ENCODE results near the gene ZMIZ1. TPM values are rescaled to one million over a fixed set of nuclear protein-coding genes. Genes with fewer than 3 reads are reported as not detected.

ZMIZ1 gene
- total and polyA plus RNA-seq, 4 donors = 3.9 to 19.1 (median 9.8) TPM

GRCh38 chr10:79168210-79168609 is 99.4 kb downstream of the ZMIZ1 start:
- H3K9ac ChIP-seq (ENCODE audit: low read depth in 1 of 2, low read length in 2 of 2) = no peak overlapping the region
- TF ChIP-seq RXRA (IDR thresholded peaks at IDR 0.05) = no peak
- TF ChIP-seq FOXA2 (IDR thresholded peaks at IDR 0.05) = no peak
- TF ChIP-seq TAF1 (conservative IDR thresholded peaks at IDR 0.05) = no peak
- TF ChIP-seq, protein P1, sequence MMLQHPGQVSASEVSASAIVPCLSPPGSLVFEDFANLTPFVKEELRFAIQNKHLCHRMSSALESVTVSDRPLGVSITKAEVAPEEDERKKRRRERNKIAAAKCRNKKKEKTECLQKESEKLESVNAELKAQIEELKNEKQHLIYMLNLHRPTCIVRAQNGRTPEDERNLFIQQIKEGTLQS (IDR thresholded peaks at IDR 0.05) = no peak
- no peak for TF ChIP-seq HNF4A (conservative IDR thresholded peaks at IDR 0.05)
- H3K27me3 ChIP-seq (ENCODE audit: control insufficient read depth in 4 of 4, insufficient read depth in 4 of 4, low read length in 3 of 4) = no peaks in the 10 kb centered on the region
- H3K9me3 ChIP-seq (ENCODE audit: control insufficient read depth in 4 of 4, low read length in 3 of 4) = no peaks in the 10 kb centered on the region
- no peak for DNase-seq (ENCODE audit: low spot score)
- H3K27ac ChIP-seq (ENCODE audit: low read depth in 1 of 2, low read length in 2 of 2) = no peak overlapping the region
- no peaks in the 10 kb centered on the region for H3K4me1 ChIP-seq (ENCODE audit: control insufficient read depth in 4 of 4, insufficient read depth in 4 of 4, low read length in 3 of 4)
- WGBS = 96% methylated on average over 5 of the region's 5 CpGs
- H3K4me3 ChIP-seq (ENCODE audit: low read depth in 1 of 3, low read length in 3 of 3) = no peak overlapping the region
- H3K36me3 ChIP-seq (ENCODE audit: control insufficient read depth in 4 of 4, insufficient read depth in 3 of 4, low read depth in 1 of 4, low read length in 3 of 4) = peaks cover 0 to 19% (median 4%) of the 10 kb centered on the region in 4 donors

DNA sequence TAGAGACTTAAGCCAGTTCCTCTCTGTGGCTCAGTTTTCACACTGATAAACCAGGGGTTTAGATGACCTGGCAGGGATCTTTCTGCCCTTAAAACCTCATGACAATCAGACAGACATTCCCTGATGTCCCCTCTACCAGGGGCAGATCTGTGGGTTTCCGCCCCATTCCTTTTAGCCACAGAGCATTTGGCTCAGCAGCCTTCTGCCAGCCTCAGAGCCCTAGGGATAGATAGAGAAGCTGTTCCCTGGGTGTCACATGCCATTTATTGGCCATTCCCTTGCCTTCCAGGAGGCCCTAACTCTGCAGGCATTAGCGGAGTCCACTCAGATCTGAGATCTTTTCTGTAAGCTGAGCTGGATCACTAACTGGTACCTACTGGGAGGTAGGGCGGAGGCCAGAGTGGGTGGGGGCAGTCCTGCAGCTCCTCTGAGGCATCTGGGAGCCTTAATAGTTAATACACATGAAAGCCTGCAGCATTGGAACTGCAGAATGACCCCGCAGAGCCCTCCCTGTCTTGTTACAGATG is 101.5 kb downstream of the ZMIZ1 start:
- Histone ChIP-seq H3K27me3 (ENCODE audit: control insufficient read depth in 4 of 4, insufficient read depth in 4 of 4, low read length in 3 of 4) (no peaks in the 10 kb centered on the region), H3K4me1 (ENCODE audit: control insufficient read depth in 4 of 4, insufficient read depth in 4 of 4, low read length in 3 of 4) (no peaks in the 10 kb centered on the region), H3K36me3 (ENCODE audit: control insufficient read depth in 4 of 4, insufficient read depth in 3 of 4, low read depth in 1 of 4, low read length in 3 of 4) (peaks cover 0 to 19% (median 2%) of the 10 kb centered on the region in 4 donors), H3K4me3 (ENCODE audit: low read depth in 1 of 3, low read length in 3 of 3) (no peak overlapping the region), H3K9me3 (ENCODE audit: control insufficient read depth in 4 of 4, low read length in 3 of 4) (no peaks in the 10 kb centered on the region), H3K9ac (ENCODE audit: low read depth in 1 of 2, low read length in 2 of 2) (no peak overlapping the region), H3K27ac (ENCODE audit: low read depth in 1 of 2, low read length in 2 of 2) (no peak overlapping the region)
- no peak for TF ChIP-seq CTCF (IDR thresholded peaks at IDR 0.05; ENCODE audit: low read depth, low read length, missing input control)
- no peak for TF ChIP-seq RXRA (IDR thresholded peaks at IDR 0.05)
- TF ChIP-seq FOXA1 (IDR thresholded peaks at IDR 0.05) = no peak
- no peak for TF ChIP-seq TAF1 (conservative IDR thresholded peaks at IDR 0.05)
- TF ChIP-seq, protein P1 (IDR thresholded peaks at IDR 0.05) = no peak
- no peak for TF ChIP-seq ZBTB33 (IDR thresholded peaks at IDR 0.05)
- no peak for TF ChIP-seq RAD21 (IDR thresholded peaks at IDR 0.05)
- TF ChIP-seq EGR1 (IDR thresholded peaks at IDR 0.05; ENCODE audit: low read depth in 2 of 2) = no peak
- TF ChIP-seq, protein P2, sequence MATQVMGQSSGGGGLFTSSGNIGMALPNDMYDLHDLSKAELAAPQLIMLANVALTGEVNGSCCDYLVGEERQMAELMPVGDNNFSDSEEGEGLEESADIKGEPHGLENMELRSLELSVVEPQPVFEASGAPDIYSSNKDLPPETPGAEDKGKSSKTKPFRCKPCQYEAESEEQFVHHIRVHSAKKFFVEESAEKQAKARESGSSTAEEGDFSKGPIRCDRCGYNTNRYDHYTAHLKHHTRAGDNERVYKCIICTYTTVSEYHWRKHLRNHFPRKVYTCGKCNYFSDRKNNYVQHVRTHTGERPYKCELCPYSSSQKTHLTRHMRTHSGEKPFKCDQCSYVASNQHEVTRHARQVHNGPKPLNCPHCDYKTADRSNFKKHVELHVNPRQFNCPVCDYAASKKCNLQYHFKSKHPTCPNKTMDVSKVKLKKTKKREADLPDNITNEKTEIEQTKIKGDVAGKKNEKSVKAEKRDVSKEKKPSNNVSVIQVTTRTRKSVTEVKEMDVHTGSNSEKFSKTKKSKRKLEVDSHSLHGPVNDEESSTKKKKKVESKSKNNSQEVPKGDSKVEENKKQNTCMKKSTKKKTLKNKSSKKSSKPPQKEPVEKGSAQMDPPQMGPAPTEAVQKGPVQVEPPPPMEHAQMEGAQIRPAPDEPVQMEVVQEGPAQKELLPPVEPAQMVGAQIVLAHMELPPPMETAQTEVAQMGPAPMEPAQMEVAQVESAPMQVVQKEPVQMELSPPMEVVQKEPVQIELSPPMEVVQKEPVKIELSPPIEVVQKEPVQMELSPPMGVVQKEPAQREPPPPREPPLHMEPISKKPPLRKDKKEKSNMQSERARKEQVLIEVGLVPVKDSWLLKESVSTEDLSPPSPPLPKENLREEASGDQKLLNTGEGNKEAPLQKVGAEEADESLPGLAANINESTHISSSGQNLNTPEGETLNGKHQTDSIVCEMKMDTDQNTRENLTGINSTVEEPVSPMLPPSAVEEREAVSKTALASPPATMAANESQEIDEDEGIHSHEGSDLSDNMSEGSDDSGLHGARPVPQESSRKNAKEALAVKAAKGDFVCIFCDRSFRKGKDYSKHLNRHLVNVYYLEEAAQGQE (IDR thresholded peaks at IDR 0.05) = no peak
- no peak for TF ChIP-seq FOXA2 (IDR thresholded peaks at IDR 0.05)
- no peak for TF ChIP-seq MAX (IDR thresholded peaks at IDR 0.05)
- TF ChIP-seq SP1 (IDR thresholded peaks at IDR 0.05) = no peak
- no peak for TF ChIP-seq HNF4A (conservative IDR thresholded peaks at IDR 0.05)
- TF ChIP-seq YY1 (IDR thresholded peaks at IDR 0.05) = no peak
- no peak for TF ChIP-seq NR2F2 (IDR thresholded peaks at IDR 0.05)
- TF ChIP-seq JUND (IDR thresholded peaks at IDR 0.05) = no peak
- TF ChIP-seq HNF4G (IDR thresholded peaks at IDR 0.05) = no peak
- WGBS = 96% methylated on average over 4 of the region's 4 CpGs
- DNase-seq (ENCODE audit: low spot score) = no peak
